Adrenal gland (tissue), 5 donors: ENCODE measurements around the gene CALML3.
"Not testable (repeated sequence)": the region's sequence is repeated elsewhere in the genome, so short reads cannot be mapped to it uniquely, and the experiment has no call there.

Source experiments
- POLR2A ChIP-seq, 2 donors: fragments of 450-650 bp; IDR thresholded peaks; one replicate each; pipeline ENCODE4 v1.6.1; 2017; ENCODE audit warnings: antibody characterized with exemption in 2 of 2, mild to moderate bottlenecking in 2 of 2, moderate library complexity in 1 of 2
- TF ChIP-seq, protein P1 (sequence below), 6 experiments: fragments of 450-650 bp in 4 of 6; fragments of 200-600 bp in 2 of 6; sonication (generic) in 1 of 6; IDR thresholded peaks; 1 replicate in 5 of 6; 2 replicates in 1 of 6; pipeline versions ENCODE4 v1.5.1 to v1.8.0; 2016 to 2021; ENCODE audit warnings: antibody characterized with exemption in 6 of 6, mild to moderate bottlenecking in 2 of 6, moderate library complexity in 1 of 6
- donor health status: DM: no; HTN: no; CAD: no.

DNA sequence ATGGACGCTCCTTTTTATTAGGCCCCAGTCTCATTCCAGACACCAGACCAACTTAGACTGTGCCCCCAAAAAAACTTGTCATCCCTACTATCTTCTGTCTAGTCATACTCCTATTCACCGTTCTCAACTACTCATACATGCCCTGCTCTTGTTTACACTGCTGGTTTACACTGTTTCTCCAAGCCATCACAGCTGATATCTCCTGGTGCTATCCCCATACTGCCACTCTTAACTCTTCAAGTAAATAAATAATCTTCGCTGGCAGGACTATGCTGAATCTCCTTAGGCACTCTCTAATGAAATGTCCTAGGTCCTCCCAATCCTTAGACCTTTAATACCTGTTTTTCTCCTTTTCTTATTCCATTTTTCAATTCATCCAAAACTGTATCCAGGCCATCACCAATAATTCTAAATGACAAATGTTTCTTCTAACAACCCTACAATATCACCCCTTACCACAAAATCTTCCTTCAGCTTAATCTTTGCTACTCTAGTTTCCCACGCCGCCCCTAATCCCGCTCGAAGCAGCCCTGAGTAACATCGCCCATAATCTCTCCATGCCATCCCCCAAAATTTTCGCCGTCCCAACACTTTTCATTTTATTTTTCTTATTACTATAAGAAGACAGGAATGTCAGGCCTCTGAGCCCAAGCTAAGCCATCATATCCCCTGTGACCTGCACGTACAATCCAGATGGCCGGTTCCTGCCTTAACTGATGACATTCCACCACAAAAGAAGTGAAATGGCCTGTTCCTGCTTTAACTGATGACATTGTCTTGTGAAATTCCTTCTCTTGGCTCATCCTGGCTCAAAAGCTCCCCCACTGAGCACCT lies 48.6 kb upstream of the CALML3 start:
- TF ChIP-seq, protein P1, sequence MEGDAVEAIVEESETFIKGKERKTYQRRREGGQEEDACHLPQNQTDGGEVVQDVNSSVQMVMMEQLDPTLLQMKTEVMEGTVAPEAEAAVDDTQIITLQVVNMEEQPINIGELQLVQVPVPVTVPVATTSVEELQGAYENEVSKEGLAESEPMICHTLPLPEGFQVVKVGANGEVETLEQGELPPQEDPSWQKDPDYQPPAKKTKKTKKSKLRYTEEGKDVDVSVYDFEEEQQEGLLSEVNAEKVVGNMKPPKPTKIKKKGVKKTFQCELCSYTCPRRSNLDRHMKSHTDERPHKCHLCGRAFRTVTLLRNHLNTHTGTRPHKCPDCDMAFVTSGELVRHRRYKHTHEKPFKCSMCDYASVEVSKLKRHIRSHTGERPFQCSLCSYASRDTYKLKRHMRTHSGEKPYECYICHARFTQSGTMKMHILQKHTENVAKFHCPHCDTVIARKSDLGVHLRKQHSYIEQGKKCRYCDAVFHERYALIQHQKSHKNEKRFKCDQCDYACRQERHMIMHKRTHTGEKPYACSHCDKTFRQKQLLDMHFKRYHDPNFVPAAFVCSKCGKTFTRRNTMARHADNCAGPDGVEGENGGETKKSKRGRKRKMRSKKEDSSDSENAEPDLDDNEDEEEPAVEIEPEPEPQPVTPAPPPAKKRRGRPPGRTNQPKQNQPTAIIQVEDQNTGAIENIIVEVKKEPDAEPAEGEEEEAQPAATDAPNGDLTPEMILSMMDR (IDR thresholded peaks at IDR 0.05), result not testable (repeated sequence)
- not testable (repeated sequence) for TF ChIP-seq POLR2A (IDR thresholded peaks at IDR 0.05)
